K562 (cell line): ENCODE results near the gene POU3F3.

ENCODE experiments used
- CREB1 ChIP-seq, 2 experiments: sonication (generic) in 1 of 2; formaldehyde crosslinking in 1 of 2; IDR thresholded peaks; 2 replicates each; pipeline versions ENCODE4 v1.6.1 to v1.8.0; 2012 to 2022; ENCODE audit warnings: inconsistent platforms in 1 of 2, mild to moderate bottlenecking in 1 of 2, missing genetic modification reagents in 1 of 2, moderate library complexity in 1 of 2
- CTCF ChIP-seq, 3 experiments: IDR thresholded peaks in 2 of 3; conservative IDR thresholded peaks in 1 of 3; 2 replicates each; pipeline ENCODE4 v1.5.1; 2011 to 2012; ENCODE audit warnings: low read length in 3 of 3, mild to moderate bottlenecking in 3 of 3, control low read depth in 2 of 3, improper control_type of control experiment in 1 of 3, inconsistent platforms in 1 of 3, low read depth in 1 of 3, mixed read lengths in 1 of 3, moderate library complexity in 1 of 3; ENCODE audit not compliant: insufficient read depth in 2 of 3
- EZH2 ChIP-seq: IDR thresholded peaks from 2 replicates; pipeline ENCODE4 v1.6.1; 2012; ENCODE audit warnings: low read depth, mild to moderate bottlenecking, inconsistent platforms, low read length, borderline replicate concordance
- HDAC2 ChIP-seq: fragments of 450-650 bp; IDR thresholded peaks from 2 replicates; pipeline ENCODE4 v1.6.1; 2016; ENCODE audit warnings: mild to moderate bottlenecking
- HNRNPLL ChIP-seq: fragments of 200-400 bp; formaldehyde crosslinking; IDR thresholded peaks from 2 replicates; pipeline ENCODE4 v1.6.1; 2017; ENCODE audit warnings: low read length, low read depth, mild to moderate bottlenecking; ENCODE audit not compliant: poor library complexity, severe bottlenecking
- MGA ChIP-seq: fragments of 450-650 bp; IDR thresholded peaks from 2 replicates; pipeline ENCODE4 v1.6.1; 2016; ENCODE audit warnings: mild to moderate bottlenecking, moderate library complexity
- USF2 ChIP-seq: sonication (generic); formaldehyde crosslinking; IDR thresholded peaks from 2 replicates; pipeline ENCODE4 v1.5.0; 2020; ENCODE audit warnings: missing genetic modification reagents

GRCh38 chr2:104812286-104812685 lies 41.6 kb upstream of the POU3F3 start:
- TF ChIP-seq CTCF (IDR thresholded peaks at IDR 0.05 in 2 of 3, conservative IDR thresholded peaks at IDR 0.05 in 1 of 3; ENCODE audit: insufficient read depth in 2 of 3, low read depth in 1 of 3, low read length in 3 of 3) = no peak
- TF ChIP-seq HDAC2 = no peak
- TF ChIP-seq MGA = no peak
- TF ChIP-seq USF2 (CRISPR knock-in tag) = no peak
- no peak for TF ChIP-seq HNRNPLL
- no peak for TF ChIP-seq CREB1 (IDR thresholded peaks at IDR 0.05)
- TF ChIP-seq CREB1 (CRISPR knock-in tag; IDR thresholded peaks at IDR 0.05) = no peak
- no peak for TF ChIP-seq EZH2
